Activated CD8-positive, alpha-beta memory T cell treated with anti-CD3 and anti-CD28 coated beads, Interleukin-2, amount 50 U/mL, for 1 hour (primary cell): Measurements from ENCODE around the gene CLIC4.
"Not testable (repeated sequence)": the region's sequence is repeated elsewhere in the genome, so short reads cannot be mapped to it uniquely, and the experiment has no call there.

Experiments
- DNase-seq: peaks from one replicate; pipeline ENCODE4 v3.0.0-alpha.2; 2020; ENCODE audit errors: extremely low read depth

The CLIC4 gene

GRCh38 chr1:24806588-24806987 is 61.3 kb downstream of the CLIC4 start:
- no peak for DNase-seq

- not testable (repeated sequence) for DNase-seq
Observed at GRCh38 chr1:24811494-24811893, 66.2 kb downstream of the CLIC4 start.

- DNase-seq: not testable (repeated sequence)
Observed at GRCh38 chr1:24820221-24820620, 75.0 kb downstream of the CLIC4 start.

GRCh38 chr1:24822887-24823286 is 77.6 kb downstream of the CLIC4 start:
- no peak for DNase-seq

GRCh38 chr1:24823486-24823885 is 78.2 kb downstream of the CLIC4 start:
- DNase-seq: not testable (repeated sequence)

- no peak for DNase-seq
Observed at GRCh38 chr1:24825174-24825573, 79.9 kb downstream of the CLIC4 start.

GRCh38 chr1:24826510-24826909 is 81.3 kb downstream of the CLIC4 start:
- DNase-seq: no peak

- no peak for DNase-seq
Observed at GRCh38 chr1:24827379-24828135, 82.3 kb downstream of the CLIC4 start.

GRCh38 chr1:24828183-24828886 is 83.1 kb downstream of the CLIC4 start:
- DNase-seq: no peak

- no peak for DNase-seq
Observed at GRCh38 chr1:24828887-24829192, 83.6 kb downstream of the CLIC4 start.

GRCh38 chr1:24830680-24831272 is 85.5 kb downstream of the CLIC4 start:
- DNase-seq: no peak

GRCh38 chr1:24841593-24841992 is 96.3 kb downstream of the CLIC4 start:
- no peak for DNase-seq

- no peak for DNase-seq
Observed at GRCh38 chr1:24846671-24847070, 101.4 kb downstream of the CLIC4 start.

GRCh38 chr1:24847995-24848881 is 103.0 kb downstream of the CLIC4 start:
- DNase-seq: peak; percentile 79

- no peak for DNase-seq
Observed at GRCh38 chr1:24849672-24850295, 104.5 kb downstream of the CLIC4 start.

GRCh38 chr1:24850328-24850920 is 105.2 kb downstream of the CLIC4 start:
- no peak for DNase-seq

GRCh38 chr1:24853649-24854048 is 108.4 kb downstream of the CLIC4 start:
- no peak for DNase-seq

GRCh38 chr1:24855474-24855873 is 110.2 kb downstream of the CLIC4 start:
- DNase-seq: no peak

GRCh38 chr1:24856787-24857506 is 111.7 kb downstream of the CLIC4 start:
- no peak for DNase-seq

- DNase-seq: no peak
Observed at GRCh38 chr1:24857507-24858133, 112.4 kb downstream of the CLIC4 start.
